Subcutaneous abdominal adipose tissue (tissue), 5 donors: ENCODE data around the gene SYNJ2BP.
A peak's percentile ranks its signal among the peaks of the same experiment; 100 is the strongest.
"Not testable (repeated sequence)": the region's sequence is repeated elsewhere in the genome, so short reads cannot be mapped to it uniquely, and the experiment has no call there.

Experiments
- H3K27ac ChIP-seq: one replicate; pipeline ENCODE4 v1.7.0; 2013; ENCODE audit warnings: low read depth, mild to moderate bottlenecking, inconsistent platforms, low read length, moderate library complexity
- H3K27me3 ChIP-seq, 5 donors: one replicate each; pipeline ENCODE4 v1.7.0; 2013; ENCODE audit warnings: low read length in 5 of 5, inconsistent platforms in 1 of 5; ENCODE audit not compliant: control insufficient read depth in 5 of 5, insufficient read depth in 4 of 5
- H3K36me3 ChIP-seq, 5 donors: one replicate each; pipeline ENCODE4 v1.7.0; 2013; ENCODE audit warnings: low read length in 5 of 5; ENCODE audit not compliant: control insufficient read depth in 5 of 5, insufficient read depth in 5 of 5
- H3K4me1 ChIP-seq, 5 donors: one replicate each; pipeline ENCODE4 v1.7.0; 2013; ENCODE audit warnings: low read length in 5 of 5, mild to moderate bottlenecking in 3 of 5, moderate library complexity in 1 of 5; ENCODE audit not compliant: control insufficient read depth in 5 of 5, insufficient read depth in 5 of 5
- H3K4me3 ChIP-seq, 5 donors: one replicate each; pipeline ENCODE4 v1.7.0; 2013; ENCODE audit warnings: low read length in 5 of 5, low read depth in 1 of 5
- H3K9ac ChIP-seq, 5 donors: one replicate each; pipeline ENCODE4 v1.7.0; 2013; ENCODE audit warnings: low read length in 5 of 5, mild to moderate bottlenecking in 4 of 5, moderate library complexity in 3 of 5
- H3K9me3 ChIP-seq, 5 donors: one replicate each; pipeline ENCODE4 v1.7.0; 2013; ENCODE audit warnings: low read length in 5 of 5; ENCODE audit not compliant: control insufficient read depth in 5 of 5
- donor health status: healthy.
- donor health status: healthy.
- donor health status: healthy.
- donor health status: healthy.
- donor health status: healthy.

Gene SYNJ2BP

GRCh38 chr14:70416725-70417349, at the start of gene SYNJ2BP:
TSS of gene SYNJ2BP (minus strand) at chr14:70417090. CDS start at chr14:70416963, 127 bp downstream.
- peak within 1 kb of the TSS; percentile 87 to 100 (median 98) for H3K4me3 ChIP-seq
- H3K4me1 ChIP-seq: peaks cover 0 to 18% (median 12%) of the 10 kb centered on the region in 5 donors
- H3K9ac ChIP-seq: peak within 1 kb of the TSS; percentile 70 to 100 (median 96)
- peaks cover 0 to 5% (median 0%) of the 10 kb centered on the region in 5 donors for H3K36me3 ChIP-seq
- H3K27me3 ChIP-seq: no peaks in the 10 kb centered on the region
- H3K27ac ChIP-seq: peak within 1 kb of the TSS; percentile 24
- H3K9me3 ChIP-seq: no peaks in the 10 kb centered on the region

- Histone ChIP-seq H3K27ac (no peak overlapping the region), H3K36me3 (peaks cover 0 to 8% (median 2%) of the 10 kb centered on the region in 5 donors), H3K27me3 (no peaks in the 10 kb centered on the region), H3K4me1 (peaks cover 0 to 6% (median 0%) of the 10 kb centered on the region in 5 donors), H3K9ac (no peak overlapping the region), H3K4me3 (no peak overlapping the region), H3K9me3 (no peaks in the 10 kb centered on the region)
Measured at GRCh38 chr14:70454731-70455130, 37.8 kb upstream of the SYNJ2BP start.

- no peak within 1 kb of the TSS for H3K9ac ChIP-seq
- peaks cover 0 to 8% (median 2%) of the 10 kb centered on the region in 5 donors for H3K36me3 ChIP-seq
Measured at GRCh38 chr14:70451874-70452273, 35.0 kb upstream of the SYNJ2BP start, which contains the start of gene ADAM21. TSS of gene ADAM21 (plus strand) at chr14:70452174. CDS start at chr14:70457500, 5,326 bp downstream.

GRCh38 chr14:70448633-70449340, 31.9 kb upstream of the SYNJ2BP start:
- H3K4me1 ChIP-seq: peaks cover 0 to 4% (median 0%) of the 10 kb centered on the region in 5 donors

More at GRCh38 chr14:70451874-70452273, 35.0 kb upstream of the SYNJ2BP start, which contains the start of gene ADAM21:
- H3K27ac ChIP-seq: no peak within 1 kb of the TSS
- no peaks in the 10 kb centered on the region for H3K9me3 ChIP-seq
- H3K4me3 ChIP-seq: no peak within 1 kb of the TSS
- H3K27me3 ChIP-seq: no peaks in the 10 kb centered on the region
- peaks cover 0 to 10% (median 0%) of the 10 kb centered on the region in 5 donors for H3K4me1 ChIP-seq

GRCh38 chr14:70442750-70443149, 25.9 kb upstream of the SYNJ2BP start:
- Histone ChIP-seq H3K27ac (no peak overlapping the region), H3K9me3 (peaks cover 9 to 40% (median 31%) of the 10 kb centered on the region in 5 donors), H3K36me3 (peaks cover 0 to 4% (median 2%) of the 10 kb centered on the region in 5 donors), H3K27me3 (no peaks in the 10 kb centered on the region), H3K9ac (no peak overlapping the region), H3K4me3 (peak overlapping the region in 2 of 5 donors; percentile 7 to 11), H3K4me1 (no peaks in the 10 kb centered on the region)

More at GRCh38 chr14:70448633-70449340, 31.9 kb upstream of the SYNJ2BP start:
- no peak overlapping the region for H3K27ac ChIP-seq
- peaks cover 0 to 8% (median 2%) of the 10 kb centered on the region in 5 donors for H3K36me3 ChIP-seq
- no peak overlapping the region for H3K4me3 ChIP-seq
- no peaks in the 10 kb centered on the region for H3K27me3 ChIP-seq
- peaks cover 0 to 13% (median 1%) of the 10 kb centered on the region in 5 donors for H3K9me3 ChIP-seq
- no peak overlapping the region for H3K9ac ChIP-seq

- H3K9me3 ChIP-seq: peaks cover 13 to 40% (median 36%) of the 10 kb centered on the region in 5 donors
- no peaks in the 10 kb centered on the region for H3K4me1 ChIP-seq
Measured at GRCh38 chr14:70441641-70442040, 24.8 kb upstream of the SYNJ2BP start.

GRCh38 chr14:70436867-70437266, 20.0 kb upstream of the SYNJ2BP start:
- Histone ChIP-seq H3K27ac (no peak overlapping the region), H3K4me1 (no peaks in the 10 kb centered on the region), H3K27me3 (no peaks in the 10 kb centered on the region), H3K9ac (no peak overlapping the region), H3K36me3 (no peaks in the 10 kb centered on the region), H3K4me3 (no peak overlapping the region), H3K9me3 (peaks cover 4 to 46% (median 17%) of the 10 kb centered on the region in 5 donors)

More at GRCh38 chr14:70441641-70442040, 24.8 kb upstream of the SYNJ2BP start:
- Histone ChIP-seq H3K27ac (no peak overlapping the region), H3K4me3 (peak overlapping the region in 1 of 5 donors; percentile 8), H3K36me3 (peaks cover 0 to 4% (median 2%) of the 10 kb centered on the region in 5 donors), H3K27me3 (no peaks in the 10 kb centered on the region), H3K9ac (no peak overlapping the region)

GRCh38 chr14:70426555-70426954, 9.7 kb upstream of the SYNJ2BP start:
- H3K27me3 ChIP-seq, H3K9ac ChIP-seq, H3K36me3 ChIP-seq, H3K4me3 ChIP-seq, H3K27ac ChIP-seq, H3K4me1 ChIP-seq: not testable (repeated sequence)
- peaks cover 0 to 13% (median 4%) of the 10 kb centered on the region in 5 donors for H3K9me3 ChIP-seq

- Histone ChIP-seq H3K27me3 (no peaks in the 10 kb centered on the region), H3K9ac (no peak overlapping the region), H3K4me3 (no peak overlapping the region), H3K27ac (no peak overlapping the region), H3K36me3 (no peaks in the 10 kb centered on the region), H3K4me1 (no peaks in the 10 kb centered on the region), H3K9me3 (peaks cover 0 to 9% (median 0%) of the 10 kb centered on the region in 5 donors)
Measured at GRCh38 chr14:70425354-70425753, 8.5 kb upstream of the SYNJ2BP start.

GRCh38 chr14:70422538-70422937, 5.6 kb upstream of the SYNJ2BP start:
- H3K9me3 ChIP-seq: peaks cover 0 to 4% (median 0%) of the 10 kb centered on the region in 5 donors
- no peak overlapping the region for H3K27ac ChIP-seq
- no peak overlapping the region for H3K9ac ChIP-seq
- no peaks in the 10 kb centered on the region for H3K4me1 ChIP-seq
- no peak overlapping the region for H3K4me3 ChIP-seq
- H3K36me3 ChIP-seq: no peaks in the 10 kb centered on the region
- H3K27me3 ChIP-seq: no peaks in the 10 kb centered on the region
